Immature natural killer cell (primary cell): ENCODE results near the gene PSEN1. TPM values are rescaled to one million over a fixed set of nuclear protein-coding genes. Genes with fewer than 3 reads are reported as not detected.

Source experiments
- DNase-seq, 3 donors: peaks; one replicate each; pipeline ENCODE4 v3.0.0; 2022; ENCODE audit warnings: mixed read lengths in 1 of 3
- H3K27ac Mint-ChIP-seq, 6 donors: one replicate each; pipeline ENCODE4 v1.8.0; 2020; ENCODE audit warnings: mixed read lengths in 6 of 6, mild to moderate bottlenecking in 5 of 6, inconsistent platforms in 4 of 6, moderate library complexity in 3 of 6
- H3K27me3 Mint-ChIP-seq, 3 donors: one replicate each; pipeline ENCODE4 v1.8.0; 2020 to 2021; ENCODE audit warnings: low read depth in 3 of 3, mild to moderate bottlenecking in 3 of 3, mixed read lengths in 3 of 3, moderate library complexity in 3 of 3, inconsistent platforms in 1 of 3
- H3K36me3 Mint-ChIP-seq, 3 donors: one replicate each; pipeline ENCODE4 v1.8.0; 2020; ENCODE audit warnings: mixed read lengths in 3 of 3, inconsistent platforms in 2 of 3, mild to moderate bottlenecking in 2 of 3
- H3K4me1 Mint-ChIP-seq, 2 donors: one replicate each; pipeline ENCODE4 v1.8.0; 2020; ENCODE audit warnings: inconsistent platforms in 2 of 2, mild to moderate bottlenecking in 2 of 2, mixed read lengths in 2 of 2, moderate library complexity in 1 of 2
- H3K4me3 Mint-ChIP-seq, 5 donors: one replicate each; pipeline ENCODE4 v1.8.0; 2020; ENCODE audit warnings: mild to moderate bottlenecking in 5 of 5, mixed read lengths in 5 of 5, inconsistent platforms in 3 of 5, moderate library complexity in 3 of 5
- H3K9me3 Mint-ChIP-seq, 6 donors: one replicate each; pipeline ENCODE4 v1.8.0; 2020; ENCODE audit warnings: mild to moderate bottlenecking in 6 of 6, mixed read lengths in 6 of 6, inconsistent platforms in 4 of 6, moderate library complexity in 3 of 6
- polyA plus RNA-seq, 3 donors: library from polyadenylated mRNA; unstranded; fragments of 300-500 nt; fragmentation: Illumina TruSeq; gene quantifications; one replicate each; pipeline ENCODE4 v1.2.3, GENCODE V29; 2021

Gene PSEN1
- polyA plus RNA-seq, 3 donors from 2014 or later = 26.8 to 43.0 (median 40.9) TPM

DNA sequence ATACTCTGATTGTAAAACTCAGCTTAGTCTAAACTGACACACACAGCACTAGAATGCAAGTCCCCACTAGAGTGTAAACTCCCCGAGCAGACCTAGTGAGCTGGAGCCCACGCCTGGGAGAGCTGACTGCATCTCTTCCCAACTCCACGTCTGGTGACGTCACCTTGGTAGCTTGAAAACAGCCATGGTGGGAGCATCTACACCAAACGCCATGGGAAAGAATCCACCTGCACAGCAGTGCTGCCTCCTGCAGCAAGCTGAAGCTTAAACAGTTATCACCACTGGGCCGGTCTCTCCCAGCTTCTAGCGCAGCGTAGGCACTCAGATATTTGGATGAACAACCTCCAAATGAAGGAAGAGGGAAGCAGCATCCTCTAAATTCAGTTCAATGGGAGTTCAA, 96.7 kb downstream of the PSEN1 start:
- Mint-ChIP-seq H3K27me3 (peaks cover 14 to 21% (median 17%) of the 10 kb centered on the region in 3 donors), H3K9me3 (no peaks in the 10 kb centered on the region), H3K27ac (no peak overlapping the region)

DNA sequence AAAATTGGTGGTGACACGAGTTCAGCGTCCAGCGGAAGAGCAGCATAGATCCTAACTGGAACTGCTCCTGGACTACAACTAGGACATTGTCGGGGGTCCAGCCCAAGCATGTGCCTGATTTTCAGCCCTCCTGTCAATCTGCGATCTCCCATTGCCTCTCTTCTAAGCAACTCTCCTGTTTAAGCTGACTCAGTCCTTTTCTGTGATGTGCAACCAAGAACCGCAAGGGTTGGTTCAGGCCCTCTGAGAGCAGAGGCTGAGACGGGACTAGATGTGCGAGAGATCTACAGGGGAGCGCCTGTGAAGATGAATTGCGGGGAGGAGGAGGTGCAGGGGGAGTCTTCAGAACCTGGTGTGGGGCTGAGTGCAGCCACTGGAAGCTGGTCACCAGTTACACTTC, 97.3 kb downstream of the PSEN1 start:
- Mint-ChIP-seq H3K36me3 (peaks cover 3 to 5% (median 4%) of the 10 kb centered on the region in 3 donors), H3K4me3 (no peak overlapping the region), H3K4me1 (peaks cover 2 to 6% of the 10 kb centered on the region in 2 donors), H3K9me3 (no peaks in the 10 kb centered on the region), H3K27ac (no peak overlapping the region), H3K27me3 (peaks cover 14 to 24% (median 19%) of the 10 kb centered on the region in 3 donors)
- no peak for DNase-seq

More for the DNA sequence above, 96.7 kb downstream of the PSEN1 start:
- Mint-ChIP-seq H3K4me3 (no peak overlapping the region), H3K36me3 (peaks cover 4 to 7% (median 4%) of the 10 kb centered on the region in 3 donors), H3K4me1 (peaks cover 2 to 6% of the 10 kb centered on the region in 2 donors)
- no peak for DNase-seq

DNA sequence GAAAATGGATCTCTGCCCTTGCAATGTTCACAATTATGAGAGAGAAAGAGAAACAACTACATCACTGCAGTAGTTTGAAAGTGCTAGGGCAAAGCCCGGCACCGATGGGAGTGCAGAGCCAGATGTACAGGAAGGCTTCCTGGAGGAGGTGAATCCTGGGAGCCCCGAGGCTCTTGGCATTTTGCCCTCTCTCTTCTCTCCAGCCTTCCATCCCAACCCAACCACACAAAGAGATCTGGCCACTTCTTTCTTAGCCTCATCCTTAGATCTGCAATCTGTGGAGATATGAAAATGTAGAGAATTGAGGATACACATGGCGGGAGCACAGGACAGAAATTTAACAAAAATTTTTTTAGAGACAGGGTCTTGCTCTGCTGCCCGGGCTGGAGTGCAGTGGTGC, 97.7 kb downstream of the PSEN1 start:
- Mint-ChIP-seq H3K4me1 (peaks cover 2 to 6% of the 10 kb centered on the region in 2 donors), H3K9me3 (no peaks in the 10 kb centered on the region), H3K27me3 (peaks cover 14 to 29% (median 21%) of the 10 kb centered on the region in 3 donors), H3K27ac (no peak overlapping the region), H3K36me3 (peaks cover 0 to 4% (median under 1%) of the 10 kb centered on the region in 3 donors), H3K4me3 (no peak overlapping the region)
- DNase-seq = no peak

DNA sequence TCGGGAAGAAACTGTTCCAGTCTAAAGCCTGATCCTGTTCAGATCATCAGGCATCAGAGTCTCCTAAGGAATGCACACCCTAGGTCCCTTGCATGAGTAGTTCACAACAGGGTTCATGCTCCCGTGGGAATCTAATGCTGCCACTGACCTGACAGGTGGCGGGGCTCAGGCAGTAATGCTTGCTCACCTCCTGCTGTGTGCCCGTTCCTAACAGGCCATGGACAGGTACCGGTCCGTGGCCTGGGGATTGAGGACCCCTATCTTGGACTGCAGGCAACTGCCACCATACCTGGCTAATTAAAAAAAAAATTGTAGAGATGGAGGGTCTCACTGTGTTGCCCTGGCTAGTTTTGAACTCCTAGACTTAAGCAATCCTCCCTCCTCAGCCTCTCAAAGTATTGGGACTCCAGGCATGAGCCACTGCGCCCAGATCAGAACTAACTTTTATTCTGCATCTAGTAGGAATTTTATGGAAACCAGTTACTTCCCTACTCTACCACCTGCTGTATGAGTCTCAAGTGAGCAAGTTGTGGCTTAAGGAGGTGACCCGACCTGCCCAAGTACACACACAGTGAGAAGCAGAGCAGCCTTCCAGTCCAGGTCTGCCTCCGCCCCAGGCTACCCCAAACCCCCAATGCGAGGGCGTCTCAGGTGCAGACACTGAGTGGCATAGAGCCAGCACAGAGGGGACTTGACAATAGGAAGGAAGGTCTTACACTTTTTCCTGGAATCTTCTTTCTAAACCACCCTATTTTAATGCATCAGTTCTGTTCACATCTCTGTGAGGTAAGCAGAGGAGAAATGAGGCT, 98.5 kb downstream of the PSEN1 start:
- Mint-ChIP-seq H3K4me1 (peaks cover 2 to 6% of the 10 kb centered on the region in 2 donors), H3K9me3 (no peaks in the 10 kb centered on the region), H3K4me3 (no peak overlapping the region), H3K36me3 (no peaks in the 10 kb centered on the region), H3K27ac (no peak overlapping the region), H3K27me3 (peaks cover 14 to 31% (median 21%) of the 10 kb centered on the region in 3 donors)
- DNase-seq = no peak

DNA sequence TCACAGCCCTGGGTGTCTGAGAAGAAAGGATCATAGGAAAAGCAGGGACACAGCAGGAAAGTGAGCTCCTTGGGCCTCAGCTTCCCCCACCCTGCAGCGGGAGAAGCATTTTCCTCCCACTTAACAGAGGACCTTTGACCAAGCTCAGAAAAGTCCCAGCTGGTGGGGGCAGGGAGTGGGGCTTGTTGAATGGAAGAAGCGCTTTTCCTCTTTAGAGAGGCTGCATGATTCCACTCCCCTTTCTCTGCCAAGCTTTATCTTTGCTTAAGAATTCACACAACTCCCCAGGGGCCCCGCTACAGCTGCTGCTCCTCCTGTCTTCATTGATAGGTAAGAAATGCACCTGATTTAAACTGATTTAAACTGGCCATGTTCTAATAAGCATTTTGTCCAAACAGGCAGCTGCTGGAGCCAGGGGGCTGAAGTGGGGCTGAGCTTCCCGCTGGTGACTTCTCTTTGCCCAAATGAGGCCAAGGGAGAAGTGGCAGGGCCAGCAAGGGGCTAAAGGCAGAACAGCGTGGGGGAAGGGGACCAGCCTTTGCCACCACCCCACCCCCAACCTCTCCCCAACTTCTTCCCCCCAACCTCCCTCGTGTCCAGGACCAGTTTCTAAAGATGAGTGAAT, 99.3 kb downstream of the PSEN1 start:
- Mint-ChIP-seq H3K27ac (no peak overlapping the region), H3K36me3 (no peaks in the 10 kb centered on the region), H3K27me3 (peaks cover 16 to 31% (median 21%) of the 10 kb centered on the region in 3 donors), H3K4me3 (peak overlapping the region in 1 of 5 donors; percentile 6), H3K4me1 (peaks cover 2 to 6% of the 10 kb centered on the region in 2 donors), H3K9me3 (no peaks in the 10 kb centered on the region)
- no peak for DNase-seq

DNA sequence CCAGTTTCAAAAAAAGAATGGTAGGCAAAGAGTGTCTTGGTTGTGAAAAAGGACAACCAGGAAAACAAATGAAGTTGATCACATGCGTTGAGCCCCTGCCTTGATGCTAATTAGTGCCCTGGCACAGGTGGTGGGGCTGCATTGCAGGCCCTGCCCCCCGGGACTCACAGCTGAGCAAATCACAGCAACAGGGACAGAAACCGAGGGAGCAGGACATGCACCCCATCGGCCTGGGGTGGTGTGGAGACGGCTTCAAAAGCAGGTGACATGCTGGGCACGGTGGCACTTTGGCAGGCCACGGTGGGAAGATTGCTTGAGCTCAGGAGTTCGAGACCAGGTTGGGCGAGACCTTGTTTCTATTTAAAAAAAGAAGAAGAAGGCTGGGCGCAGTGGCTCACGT, 99.8 kb downstream of the PSEN1 start:
- Mint-ChIP-seq H3K4me1 (peaks cover 2 to 6% of the 10 kb centered on the region in 2 donors), H3K36me3 (no peaks in the 10 kb centered on the region), H3K27ac (no peak overlapping the region), H3K9me3 (no peaks in the 10 kb centered on the region), H3K27me3 (peaks cover 18 to 31% (median 21%) of the 10 kb centered on the region in 3 donors), H3K4me3 (peak overlapping the region in 1 of 5 donors; percentile 6)
- DNase-seq = no peak

DNA sequence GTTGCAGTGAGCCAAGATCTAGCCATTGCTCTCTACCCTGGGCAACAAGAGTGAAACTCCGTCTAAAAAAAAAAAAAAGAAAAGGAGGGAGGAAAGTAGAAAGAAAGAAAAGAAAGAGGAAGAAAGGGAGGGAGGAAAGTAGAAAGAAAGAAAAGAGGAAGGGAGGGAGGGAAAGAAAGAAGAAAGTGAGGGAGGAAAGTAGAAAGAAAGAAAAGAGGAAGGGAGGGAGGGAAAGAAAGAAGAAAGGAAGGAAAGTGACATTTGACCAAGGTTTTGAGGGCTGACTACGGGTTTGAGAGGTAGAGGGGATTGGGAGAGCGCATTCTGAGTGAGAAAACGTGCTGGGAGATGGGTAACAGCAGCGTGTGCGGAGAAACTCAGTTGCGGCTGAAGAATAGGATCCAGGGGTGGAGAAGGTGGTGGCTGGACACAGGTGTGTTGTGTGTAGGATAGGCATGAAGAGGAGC, 100.5 kb downstream of the PSEN1 start:
- H3K9me3 Mint-ChIP-seq = no peaks in the 10 kb centered on the region
- peaks cover 19 to 35% (median 20%) of the 10 kb centered on the region in 3 donors for H3K27me3 Mint-ChIP-seq
- peaks cover 2 to 6% of the 10 kb centered on the region in 2 donors for H3K4me1 Mint-ChIP-seq
- DNase-seq = no peak
- no peak overlapping the region for H3K27ac Mint-ChIP-seq
- no peaks in the 10 kb centered on the region for H3K36me3 Mint-ChIP-seq
- H3K4me3 Mint-ChIP-seq = peak overlapping the region; percentile 3 to 72 (median 28)

DNA sequence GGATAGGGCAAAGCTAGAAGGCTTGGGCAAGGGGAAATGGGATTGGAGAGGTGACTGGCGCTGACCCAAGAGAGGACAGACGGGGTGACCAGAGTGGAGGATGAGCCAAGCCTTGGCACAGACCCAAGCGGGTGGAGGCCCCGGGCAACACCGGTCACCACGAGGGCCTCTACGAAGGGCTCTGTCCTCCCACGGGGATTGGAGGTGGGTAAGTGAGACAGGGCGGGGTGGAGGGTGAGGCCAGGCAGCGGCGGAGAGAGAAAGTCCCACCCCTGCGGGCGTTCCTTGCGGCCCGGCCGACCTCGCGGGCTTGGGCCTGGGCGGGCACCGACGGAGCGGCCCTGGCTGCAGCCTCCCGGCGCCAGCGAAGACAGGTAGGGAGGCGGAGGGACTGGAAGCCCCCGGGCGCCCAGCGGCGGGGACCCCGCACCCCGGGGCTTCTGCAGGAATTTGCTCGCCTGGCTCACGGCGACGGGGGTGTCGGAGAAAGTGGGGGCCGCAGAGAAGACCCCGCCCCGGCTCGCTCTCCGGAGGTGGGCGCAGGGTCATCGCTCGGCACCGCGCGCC, 101.0 kb downstream of the PSEN1 start, which contains the start of gene PAPLN:
TSS of gene PAPLN (plus strand) at position 288 of the 567 bp plus-strand sequence. CDS start 2,273 bp downstream, outside the sequence.
- DNase-seq = no peak
- H3K9me3 Mint-ChIP-seq = no peaks in the 10 kb centered on the region
- H3K4me1 Mint-ChIP-seq = peaks cover 2 to 6% of the 10 kb centered on the region in 2 donors
- peak within 1 kb of the TSS; percentile 3 to 72 (median 28) for H3K4me3 Mint-ChIP-seq
- peaks cover 19 to 35% (median 20%) of the 10 kb centered on the region in 3 donors for H3K27me3 Mint-ChIP-seq
- H3K36me3 Mint-ChIP-seq = no peaks in the 10 kb centered on the region
- H3K27ac Mint-ChIP-seq = no peak within 1 kb of the TSS

DNA sequence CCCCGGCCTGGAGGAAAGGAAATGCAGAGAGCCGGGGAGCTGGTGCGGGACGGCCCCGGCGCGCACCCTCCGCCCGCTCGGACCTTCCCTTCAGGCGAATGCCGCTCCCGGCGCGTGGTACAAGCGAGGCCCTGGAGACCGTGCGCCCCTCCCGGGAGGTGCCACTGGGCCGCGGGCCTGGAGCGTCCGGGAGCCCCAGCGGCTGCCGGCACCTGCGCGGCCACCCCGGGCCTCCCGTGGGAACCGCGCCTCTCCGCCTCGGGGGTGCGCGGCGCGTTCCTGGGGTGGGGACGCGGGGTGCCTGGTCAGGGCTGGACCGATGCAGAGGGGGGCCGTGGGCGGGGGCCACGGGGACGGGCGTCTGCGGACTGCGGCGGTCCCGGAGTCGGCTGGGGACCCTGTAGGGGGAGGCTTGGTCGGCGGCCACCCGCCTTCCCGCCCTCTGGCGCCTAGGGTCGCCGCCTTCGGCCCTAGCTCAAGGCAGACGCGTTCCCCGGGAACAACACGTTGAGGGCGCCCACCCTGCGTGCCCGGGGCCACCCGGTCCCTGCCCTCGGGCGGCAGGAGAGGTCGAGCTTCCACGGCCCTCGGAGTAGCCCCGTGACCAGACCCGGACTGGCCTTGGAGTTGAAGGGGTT, 101.6 kb downstream of the PSEN1 start:
- Mint-ChIP-seq H3K36me3 (no peaks in the 10 kb centered on the region), H3K9me3 (no peaks in the 10 kb centered on the region), H3K4me3 (no peak overlapping the region), H3K27ac (no peak overlapping the region), H3K4me1 (peaks cover 5 to 6% of the 10 kb centered on the region in 2 donors), H3K27me3 (peaks cover 18 to 33% (median 21%) of the 10 kb centered on the region in 3 donors)
- DNase-seq = no peak

DNA sequence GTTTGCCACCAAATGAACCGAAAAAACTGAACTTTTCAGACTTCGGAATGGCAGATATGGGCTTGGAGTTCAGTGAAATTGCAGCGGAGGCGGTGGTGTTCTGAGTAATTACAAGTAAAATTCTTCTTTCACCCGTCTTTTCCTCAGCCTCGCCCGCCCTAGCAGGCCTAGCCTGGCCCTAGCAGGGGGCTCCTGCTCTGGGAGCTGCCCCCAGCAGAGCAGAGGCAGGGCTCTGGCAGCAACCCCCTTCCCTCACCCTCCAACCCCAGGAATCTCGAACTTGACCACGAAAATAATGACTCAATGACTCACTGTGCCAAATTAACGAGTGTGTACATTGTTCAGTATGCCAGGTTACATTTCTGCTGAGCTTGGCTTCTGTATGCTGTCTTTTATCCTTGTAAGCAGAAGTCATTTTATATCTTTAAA, 102.1 kb downstream of the PSEN1 start:
- H3K27ac Mint-ChIP-seq = no peak overlapping the region
- DNase-seq = no peak
- no peak overlapping the region for H3K4me3 Mint-ChIP-seq
- no peaks in the 10 kb centered on the region for H3K36me3 Mint-ChIP-seq
- no peaks in the 10 kb centered on the region for H3K9me3 Mint-ChIP-seq
- peaks cover 5 to 6% of the 10 kb centered on the region in 2 donors for H3K4me1 Mint-ChIP-seq
- H3K27me3 Mint-ChIP-seq = peaks cover 18 to 30% (median 22%) of the 10 kb centered on the region in 3 donors

DNA sequence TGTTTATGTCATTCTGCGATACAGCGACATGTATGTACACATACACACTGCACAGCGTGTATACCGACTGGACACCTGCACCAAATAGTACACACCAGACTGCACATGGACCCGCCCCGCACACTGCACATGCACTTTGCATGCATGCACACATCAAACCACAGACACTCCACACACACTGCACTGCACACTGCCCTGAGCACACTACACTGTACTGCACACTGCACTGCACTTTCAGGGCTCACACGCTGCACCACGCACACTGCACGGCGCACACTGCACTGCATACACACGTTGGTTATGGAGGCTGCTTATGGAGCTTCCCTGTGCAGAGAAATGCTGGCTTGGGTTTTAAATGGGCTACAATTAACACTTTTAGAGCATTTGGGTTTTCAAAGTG, 102.6 kb downstream of the PSEN1 start:
- Mint-ChIP-seq H3K36me3 (no peaks in the 10 kb centered on the region), H3K4me3 (peak overlapping the region in 1 of 5 donors; percentile 38), H3K27ac (no peak overlapping the region), H3K27me3 (peaks cover 18 to 32% (median 25%) of the 10 kb centered on the region in 3 donors), H3K4me1 (peaks cover 5 to 6% of the 10 kb centered on the region in 2 donors), H3K9me3 (no peaks in the 10 kb centered on the region)
- DNase-seq = no peak

DNA sequence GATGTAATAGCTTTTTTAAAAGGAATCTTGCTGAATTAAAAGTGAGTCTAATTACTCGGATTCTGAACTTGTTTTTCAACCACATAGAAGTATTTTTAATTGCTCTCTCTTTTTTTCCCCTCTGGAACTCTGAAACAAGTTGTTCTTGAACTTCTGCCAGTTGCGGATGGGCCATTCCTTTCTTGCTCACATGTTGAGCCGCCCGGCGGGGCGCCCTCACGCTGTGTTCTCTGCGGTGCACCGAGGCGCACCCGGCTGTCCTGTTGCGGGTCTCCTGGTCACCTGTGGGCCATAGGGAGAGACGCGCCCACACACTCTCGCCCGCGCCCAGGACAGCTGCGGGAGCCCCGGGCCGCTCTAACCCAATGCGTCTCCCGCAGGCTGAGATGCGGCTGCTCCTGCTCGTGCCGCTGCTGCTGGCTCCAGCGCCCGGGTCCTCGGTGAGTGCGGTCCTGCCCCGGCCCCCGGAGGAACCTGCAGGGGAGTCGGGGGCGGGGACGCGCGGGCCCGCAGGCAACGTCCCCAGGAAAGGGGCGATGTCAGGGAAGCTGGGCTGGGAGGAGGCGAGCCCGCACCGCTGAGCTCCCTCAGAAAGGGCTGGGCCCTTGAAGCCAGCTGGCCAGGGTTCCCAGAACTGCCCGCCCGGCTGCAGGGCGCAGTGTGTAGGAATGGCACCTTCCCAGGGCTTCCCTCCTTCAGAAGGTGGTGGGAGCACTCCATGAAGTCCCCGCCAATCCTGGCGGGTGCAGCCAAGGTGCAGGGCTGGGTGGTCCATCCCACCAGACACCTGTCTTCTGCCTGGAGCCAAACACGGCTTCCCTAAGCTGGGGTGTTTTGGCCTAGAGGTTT, 103.3 kb downstream of the PSEN1 start:
- H3K36me3 Mint-ChIP-seq = no peaks in the 10 kb centered on the region
- no peaks in the 10 kb centered on the region for H3K9me3 Mint-ChIP-seq
- H3K27me3 Mint-ChIP-seq = peaks cover 18 to 32% (median 25%) of the 10 kb centered on the region in 3 donors
- H3K27ac Mint-ChIP-seq = no peak overlapping the region
- H3K4me3 Mint-ChIP-seq = no peak overlapping the region
- DNase-seq = no peak
- H3K4me1 Mint-ChIP-seq = peaks cover 5 to 6% of the 10 kb centered on the region in 2 donors
